ENCODE results near the gene PTHLH.

Gene PTHLH

DNA sequence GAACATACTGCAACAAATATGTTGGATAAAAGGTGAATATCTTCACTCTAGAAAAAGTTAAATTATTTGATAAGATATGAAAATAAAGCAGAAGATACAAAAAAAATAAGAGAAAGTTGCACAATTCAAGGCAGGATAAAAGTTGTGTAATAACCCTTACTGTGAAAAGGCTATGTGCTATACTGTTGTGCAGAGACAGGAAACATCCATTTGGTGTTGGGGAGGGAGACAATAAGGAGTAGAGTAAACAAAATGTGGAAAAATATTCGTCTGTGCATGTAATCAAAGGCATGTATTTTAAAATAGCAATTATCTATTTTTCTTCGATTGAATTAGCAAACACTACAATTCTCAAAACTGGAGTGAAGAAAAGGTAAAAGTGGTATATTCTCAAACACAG lies 34.8 kb downstream of the PTHLH start:
- TF ChIP-seq, protein P1, sequence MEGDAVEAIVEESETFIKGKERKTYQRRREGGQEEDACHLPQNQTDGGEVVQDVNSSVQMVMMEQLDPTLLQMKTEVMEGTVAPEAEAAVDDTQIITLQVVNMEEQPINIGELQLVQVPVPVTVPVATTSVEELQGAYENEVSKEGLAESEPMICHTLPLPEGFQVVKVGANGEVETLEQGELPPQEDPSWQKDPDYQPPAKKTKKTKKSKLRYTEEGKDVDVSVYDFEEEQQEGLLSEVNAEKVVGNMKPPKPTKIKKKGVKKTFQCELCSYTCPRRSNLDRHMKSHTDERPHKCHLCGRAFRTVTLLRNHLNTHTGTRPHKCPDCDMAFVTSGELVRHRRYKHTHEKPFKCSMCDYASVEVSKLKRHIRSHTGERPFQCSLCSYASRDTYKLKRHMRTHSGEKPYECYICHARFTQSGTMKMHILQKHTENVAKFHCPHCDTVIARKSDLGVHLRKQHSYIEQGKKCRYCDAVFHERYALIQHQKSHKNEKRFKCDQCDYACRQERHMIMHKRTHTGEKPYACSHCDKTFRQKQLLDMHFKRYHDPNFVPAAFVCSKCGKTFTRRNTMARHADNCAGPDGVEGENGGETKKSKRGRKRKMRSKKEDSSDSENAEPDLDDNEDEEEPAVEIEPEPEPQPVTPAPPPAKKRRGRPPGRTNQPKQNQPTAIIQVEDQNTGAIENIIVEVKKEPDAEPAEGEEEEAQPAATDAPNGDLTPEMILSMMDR (IDR thresholded peaks at IDR 0.05; ENCODE audit: low read depth, low read length, missing control alignments), result no peak
- DNase-seq (ENCODE audit: low read depth), result no peak
- in situ Hi-C loops (cut with HindIII; ENCODE audit: low sequenced_read_pairs), result no loop called here
- H3K4me3 ChIP-seq (ENCODE audit: low read depth, low read length), result no peak overlapping the region

GRCh38 chr12:27936196-27936595 lies 36.3 kb downstream of the PTHLH start:
- no peak for DNase-seq (ENCODE audit: low read depth)
- in situ Hi-C loops (cut with HindIII; ENCODE audit: low sequenced_read_pairs), result no loop called here
- TF ChIP-seq, protein P1 (IDR thresholded peaks at IDR 0.05; ENCODE audit: low read depth, low read length, missing control alignments), result no peak
- H3K4me3 ChIP-seq (ENCODE audit: low read depth, low read length), result no peak overlapping the region

DNA sequence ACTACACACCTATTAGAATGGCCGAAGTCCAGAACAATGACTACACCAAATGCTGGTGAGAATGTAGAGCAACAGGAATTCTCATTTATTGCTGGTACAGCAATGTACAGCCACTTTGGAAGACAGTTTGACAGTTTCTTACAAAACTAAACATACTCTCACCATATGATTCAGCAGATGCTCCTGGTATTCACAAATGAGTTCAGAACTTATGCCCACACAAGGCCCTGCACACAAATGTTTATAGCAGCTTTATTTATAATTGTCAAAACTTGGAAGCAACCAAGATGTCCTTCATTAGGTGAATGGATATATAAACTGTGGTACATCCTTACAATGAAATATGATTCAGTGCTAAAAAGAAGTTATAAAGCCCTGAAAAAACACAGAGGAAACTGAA lies 38.3 kb downstream of the PTHLH start:
- TF ChIP-seq, protein P1 (IDR thresholded peaks at IDR 0.05; ENCODE audit: low read depth, low read length, missing control alignments), result no peak
- in situ Hi-C loops (cut with HindIII; ENCODE audit: low sequenced_read_pairs), result no loop called here
- H3K4me3 ChIP-seq (ENCODE audit: low read depth, low read length), result no peak overlapping the region
- no peak for DNase-seq (ENCODE audit: low read depth)

DNA sequence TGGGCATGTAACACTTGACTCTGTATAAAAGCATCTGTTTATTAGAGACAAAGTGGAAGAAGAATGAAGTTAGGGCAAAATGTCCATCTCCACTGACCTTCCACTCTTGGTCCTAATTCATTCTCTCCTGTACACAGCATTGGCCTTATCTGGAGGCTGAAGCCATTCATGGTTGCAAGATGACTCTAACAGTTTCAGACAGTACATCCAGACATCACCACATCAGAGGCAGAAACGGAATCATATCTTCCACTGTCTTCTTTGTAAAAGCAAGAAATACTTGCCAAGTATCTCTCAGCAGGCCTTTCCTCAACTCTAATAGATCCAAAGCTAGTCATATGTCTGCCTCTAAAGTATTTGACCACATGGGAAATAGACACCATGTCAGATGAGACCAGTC lies 41.1 kb downstream of the PTHLH start:
- TF ChIP-seq, protein P1 (IDR thresholded peaks at IDR 0.05; ENCODE audit: low read depth, low read length, missing control alignments), result no peak
- in situ Hi-C loops (cut with HindIII; ENCODE audit: low sequenced_read_pairs), result no loop called here
- no peak overlapping the region for H3K4me3 ChIP-seq (ENCODE audit: low read depth, low read length)
- no peak for DNase-seq (ENCODE audit: low read depth)

DNA sequence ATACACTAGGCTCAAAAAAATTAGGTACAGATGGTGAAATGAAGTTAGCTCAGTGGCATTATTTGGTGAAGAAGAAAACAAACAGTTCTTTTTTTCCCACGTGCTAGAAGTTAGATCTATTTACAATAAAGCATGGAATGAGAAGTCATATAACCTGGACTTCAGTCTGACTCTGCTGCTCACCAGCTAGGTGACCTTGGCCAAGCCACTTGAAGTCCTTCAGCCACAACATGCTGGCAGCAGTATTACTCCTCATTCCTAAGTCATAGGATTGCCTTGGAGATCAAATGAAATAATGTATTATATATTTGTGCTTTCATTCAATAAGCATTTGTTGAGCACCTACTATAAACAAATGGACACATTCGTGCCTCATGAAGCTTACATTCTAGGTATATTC lies 45.2 kb downstream of the PTHLH start:
- TF ChIP-seq, protein P1 (IDR thresholded peaks at IDR 0.05; ENCODE audit: low read depth, low read length, missing control alignments), result no peak
- H3K4me3 ChIP-seq (ENCODE audit: low read depth, low read length), result no peak overlapping the region
- DNase-seq (ENCODE audit: low read depth), result no peak
- in situ Hi-C loops (cut with HindIII; ENCODE audit: low sequenced_read_pairs), result no loop called here

GRCh38 chr12:27924350-27925135 lies 48.0 kb downstream of the PTHLH start:
- TF ChIP-seq, protein P1 (IDR thresholded peaks at IDR 0.05; ENCODE audit: low read depth, low read length, missing control alignments), result no peak
- DNase-seq (ENCODE audit: low read depth), result no peak
- in situ Hi-C loops (cut with HindIII; ENCODE audit: low sequenced_read_pairs), result no loop called here
- no peak overlapping the region for H3K4me3 ChIP-seq (ENCODE audit: low read depth, low read length)
